SJCRH30 (cell line): ENCODE results near the gene CDYL. TPM values are rescaled to one million over a fixed set of nuclear protein-coding genes. Genes with fewer than 3 reads are reported as not detected.

Source experiments
- DNase-seq, 2 experiments: peaks; one replicate each; pipeline ENCODE4 v3.0.0-alpha.2; 2015 to 2020
- H3K27ac ChIP-seq: fragments of 250-450 bp; sonication (Bioruptor Pico); 2 replicates; pipeline ENCODE4 v1.5.1; 2020; ENCODE audit warnings: mild to moderate bottlenecking, moderate library complexity
- H3K27me3 ChIP-seq: fragments of 250-450 bp; sonication (Bioruptor Pico); 2 replicates; pipeline ENCODE4 v1.5.1; 2020; ENCODE audit warnings: mild to moderate bottlenecking, moderate library complexity
- H3K36me3 ChIP-seq: fragments of 250-450 bp; sonication (Bioruptor Pico); 2 replicates; pipeline ENCODE4 v1.5.1; 2020; ENCODE audit warnings: mild to moderate bottlenecking, moderate library complexity
- H3K4me1 ChIP-seq: fragments of 250-450 bp; sonication (Bioruptor Pico); 2 replicates; pipeline ENCODE4 v1.5.1; 2020; ENCODE audit warnings: mild to moderate bottlenecking, moderate library complexity
- H3K4me3 ChIP-seq: fragments of 250-450 bp; sonication (Bioruptor Pico); 2 replicates; pipeline ENCODE4 v1.5.1; 2020; ENCODE audit warnings: mild to moderate bottlenecking, moderate library complexity
- H3K9me3 ChIP-seq: fragments of 250-450 bp; sonication (Bioruptor Pico); replicated peaks from 2 replicates; pipeline ENCODE4 v1.5.1; 2020; ENCODE audit warnings: mild to moderate bottlenecking, moderate library complexity
- total RNA-seq: library from RNA; depleted of rRNA; stranded (reverse); fragments of >200 nt; shearing (Covaris generic); gene quantifications from 2 replicates; pipeline ENCODE4 v1.2.3, GENCODE V29; 2014; rRNA removed

The CDYL gene, protein sequence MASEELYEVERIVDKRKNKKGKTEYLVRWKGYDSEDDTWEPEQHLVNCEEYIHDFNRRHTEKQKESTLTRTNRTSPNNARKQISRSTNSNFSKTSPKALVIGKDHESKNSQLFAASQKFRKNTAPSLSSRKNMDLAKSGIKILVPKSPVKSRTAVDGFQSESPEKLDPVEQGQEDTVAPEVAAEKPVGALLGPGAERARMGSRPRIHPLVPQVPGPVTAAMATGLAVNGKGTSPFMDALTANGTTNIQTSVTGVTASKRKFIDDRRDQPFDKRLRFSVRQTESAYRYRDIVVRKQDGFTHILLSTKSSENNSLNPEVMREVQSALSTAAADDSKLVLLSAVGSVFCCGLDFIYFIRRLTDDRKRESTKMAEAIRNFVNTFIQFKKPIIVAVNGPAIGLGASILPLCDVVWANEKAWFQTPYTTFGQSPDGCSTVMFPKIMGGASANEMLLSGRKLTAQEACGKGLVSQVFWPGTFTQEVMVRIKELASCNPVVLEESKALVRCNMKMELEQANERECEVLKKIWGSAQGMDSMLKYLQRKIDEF
- total RNA-seq: 67.9 and 68.7 TPM in 2 replicates

DNA sequence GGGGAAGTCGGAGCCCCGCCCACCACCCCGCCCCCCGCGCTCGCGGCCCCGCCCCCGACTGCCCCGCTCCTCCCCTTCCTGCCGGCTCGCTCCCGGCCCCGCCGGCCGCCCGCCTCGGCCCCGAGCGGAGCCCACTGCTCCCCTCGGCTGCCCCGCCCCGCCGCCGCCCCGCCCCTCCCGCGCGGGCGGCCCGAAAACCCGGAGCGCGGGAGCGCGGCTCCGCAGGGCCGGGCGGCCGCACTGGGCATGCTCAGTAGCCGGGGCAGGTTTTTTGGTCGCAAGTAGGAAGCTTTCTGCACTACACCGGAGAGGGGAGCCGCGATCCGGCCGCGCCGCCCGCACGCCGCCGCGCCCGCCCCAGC, at the start of gene CDYL:
Gene CDYL (plus strand): TSS at position 274 of the 362 bp plus-strand sequence. CDS start 380 bp downstream, outside the sequence.
- peak; percentile 73 to 77 for DNase-seq
- H3K4me1 ChIP-seq: no peaks in the 10 kb centered on the region
- H3K9me3 ChIP-seq: peaks cover 9% of the 10 kb centered on the region
- H3K36me3 ChIP-seq: peaks cover 6% of the 10 kb centered on the region; the same call in 1 of the 2 replicates
- no peaks in the 10 kb centered on the region for H3K27me3 ChIP-seq
- peak within 1 kb of the TSS; percentile 86 for H3K27ac ChIP-seq
- peak within 1 kb of the TSS; percentile 72 for H3K4me3 ChIP-seq

DNA sequence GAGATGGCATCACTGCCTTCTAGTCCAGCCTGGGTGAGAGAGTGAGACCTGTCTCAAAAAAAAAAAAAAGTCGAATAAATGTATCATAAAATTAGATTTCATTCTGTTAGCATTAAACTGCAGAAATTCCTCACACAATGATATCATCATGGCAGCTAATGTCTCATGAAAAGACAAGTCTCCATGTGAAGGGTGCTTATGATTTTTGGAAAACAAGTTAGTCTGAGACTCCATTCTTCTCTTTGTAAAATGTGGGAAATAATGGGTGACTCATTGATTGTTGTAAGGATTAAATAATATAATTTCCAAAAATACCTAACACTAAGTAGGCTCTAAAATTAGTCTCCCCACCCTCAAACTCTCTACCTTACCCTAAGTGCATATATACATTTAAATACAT, 49.6 kb upstream of the CDYL start:
- H3K4me3 ChIP-seq: no peak overlapping the region
- H3K27me3 ChIP-seq: no peaks in the 10 kb centered on the region
- DNase-seq: no peak
- H3K36me3 ChIP-seq: no peaks in the 10 kb centered on the region
- no peaks in the 10 kb centered on the region for H3K9me3 ChIP-seq
- no peak overlapping the region for H3K27ac ChIP-seq
- peaks cover 2% of the 10 kb centered on the region; the same call in 1 of the 2 replicates for H3K4me1 ChIP-seq

DNA sequence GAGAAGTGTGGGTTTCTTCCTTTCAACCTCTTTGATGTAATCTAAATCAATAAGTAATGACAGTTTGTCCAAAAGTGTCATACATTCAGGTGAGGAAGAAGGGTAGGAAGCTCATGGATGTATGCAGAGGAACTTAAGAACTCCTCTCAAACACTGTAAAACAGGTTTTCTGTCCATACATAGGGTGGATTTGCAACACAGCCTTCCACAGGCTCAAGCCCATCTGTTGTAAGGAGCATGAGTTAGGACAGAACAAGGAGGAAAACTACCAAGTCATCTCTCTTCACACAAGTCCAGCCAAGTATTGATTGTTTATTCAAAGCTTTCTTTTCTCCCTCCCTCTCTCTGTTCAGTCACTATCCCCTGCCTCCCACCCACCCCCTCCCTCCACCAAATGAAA, 49.0 kb upstream of the CDYL start:
- H3K4me3 ChIP-seq: no peak overlapping the region
- H3K9me3 ChIP-seq: no peaks in the 10 kb centered on the region
- no peak overlapping the region for H3K27ac ChIP-seq
- DNase-seq: no peak
- H3K36me3 ChIP-seq: no peaks in the 10 kb centered on the region
- H3K4me1 ChIP-seq: peaks cover 2% of the 10 kb centered on the region; the same call in 1 of the 2 replicates
- no peaks in the 10 kb centered on the region for H3K27me3 ChIP-seq

DNA sequence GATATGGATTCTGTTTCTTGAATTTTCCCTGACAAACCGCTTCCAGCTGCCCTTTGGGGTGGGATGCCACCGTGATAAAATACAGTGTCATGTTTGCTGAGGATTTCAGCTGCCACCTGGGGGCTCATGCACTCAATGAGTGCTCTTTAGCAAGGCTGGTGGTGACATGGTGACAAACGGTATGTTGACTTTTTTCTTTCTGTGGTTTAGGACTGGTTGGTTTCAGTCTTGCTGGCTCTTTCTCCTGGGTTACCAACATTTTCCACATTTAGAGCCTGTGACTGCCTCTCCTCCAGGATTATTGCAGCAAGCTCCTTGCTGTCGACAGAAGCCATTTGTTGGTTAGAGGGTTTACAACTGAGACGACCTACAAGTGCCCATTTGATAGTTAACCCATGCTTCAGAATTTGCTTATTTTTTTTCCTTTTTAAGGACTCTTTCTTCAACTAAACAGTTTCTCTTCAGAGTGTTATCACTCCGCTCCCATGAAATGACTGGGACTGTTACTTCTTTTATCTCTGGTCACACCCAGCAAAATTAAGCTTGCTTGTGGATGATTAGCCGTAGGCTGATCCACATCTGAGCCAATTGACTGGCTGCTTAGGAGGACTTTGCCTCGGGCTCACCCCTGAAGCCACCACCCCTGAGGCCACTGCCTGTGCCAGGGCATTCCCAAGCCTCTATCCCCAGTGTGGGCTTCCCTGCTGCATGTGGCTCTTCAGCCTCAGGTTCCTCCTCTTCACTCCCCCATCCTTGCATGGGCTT, 48.4 kb upstream of the CDYL start:
- Histone ChIP-seq H3K4me1 (peaks cover 2% of the 10 kb centered on the region; the same call in 1 of the 2 replicates), H3K27ac (no peak overlapping the region)
- DNase-seq: peak; percentile 27 to 56

DNA sequence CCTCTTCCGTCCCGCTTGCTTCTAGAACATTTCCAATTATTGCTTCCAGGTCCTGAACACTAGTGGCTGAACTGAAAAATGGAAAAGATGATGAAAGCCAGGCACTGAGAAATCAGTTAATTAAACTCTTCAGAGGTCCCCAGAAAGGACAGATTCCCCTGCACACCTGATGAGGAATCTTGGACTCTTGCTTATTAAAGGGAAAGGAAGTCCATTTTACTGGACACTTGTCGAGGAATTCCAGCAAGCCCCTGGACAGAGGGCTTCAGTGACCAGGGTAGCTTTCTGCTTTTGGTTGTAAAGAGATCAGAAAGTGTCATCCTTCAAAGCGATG, 47.8 kb upstream of the CDYL start:
- no peak overlapping the region for H3K4me3 ChIP-seq
- no peaks in the 10 kb centered on the region for H3K27me3 ChIP-seq
- no peak overlapping the region for H3K27ac ChIP-seq
- H3K4me1 ChIP-seq: peaks cover 2% of the 10 kb centered on the region; the same call in 1 of the 2 replicates
- no peaks in the 10 kb centered on the region for H3K9me3 ChIP-seq
- DNase-seq: no peak
- H3K36me3 ChIP-seq: no peaks in the 10 kb centered on the region

More for the DNA sequence above, 48.4 kb upstream of the CDYL start:
- Histone ChIP-seq H3K36me3 (no peaks in the 10 kb centered on the region), H3K4me3 (no peak overlapping the region), H3K27me3 (no peaks in the 10 kb centered on the region), H3K9me3 (no peaks in the 10 kb centered on the region)

DNA sequence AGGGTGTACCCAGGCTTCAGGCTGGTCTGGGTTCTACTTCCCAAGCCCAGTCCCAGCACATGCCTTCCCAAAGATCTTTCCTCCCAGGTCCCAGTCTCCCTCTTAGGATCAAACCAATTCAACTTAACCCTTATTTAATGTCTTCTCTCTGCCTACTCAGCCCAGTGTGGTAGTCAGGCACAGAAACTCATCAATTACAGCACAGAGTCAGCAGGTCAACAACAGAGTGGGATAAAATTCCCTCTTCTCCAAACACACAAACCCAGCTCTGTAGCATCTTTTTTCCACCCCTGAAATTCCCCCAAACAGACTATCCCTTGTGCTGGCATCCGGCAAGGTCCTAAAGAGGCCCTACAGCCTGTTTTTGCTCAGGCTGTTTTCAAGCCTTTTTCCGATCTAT, 47.3 kb upstream of the CDYL start:
- H3K9me3 ChIP-seq: no peaks in the 10 kb centered on the region
- no peak overlapping the region for H3K27ac ChIP-seq
- no peak for DNase-seq
- H3K4me1 ChIP-seq: peaks cover 2% of the 10 kb centered on the region; the same call in 1 of the 2 replicates
- no peak overlapping the region for H3K4me3 ChIP-seq
- no peaks in the 10 kb centered on the region for H3K36me3 ChIP-seq
- no peaks in the 10 kb centered on the region for H3K27me3 ChIP-seq

DNA sequence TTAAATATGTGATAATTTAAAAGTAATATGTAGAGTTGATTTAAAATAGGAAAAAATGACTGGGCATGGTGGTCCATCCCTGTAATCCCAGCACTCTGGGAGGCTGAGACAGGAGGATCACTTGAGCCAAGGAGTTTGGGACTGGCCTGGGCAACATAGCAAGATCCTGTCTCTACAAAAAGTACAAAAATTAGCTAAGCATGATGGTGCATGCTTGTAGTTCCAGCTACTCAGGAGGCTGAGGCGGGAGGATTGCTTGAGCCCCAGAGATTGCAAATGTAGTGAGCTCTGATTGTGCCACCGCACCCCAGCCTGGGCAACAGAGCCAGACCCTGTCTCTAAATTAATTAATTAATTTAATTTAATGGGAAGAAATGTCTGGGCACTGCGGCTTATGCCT, 44.2 kb upstream of the CDYL start:
- Histone ChIP-seq H3K27me3 (no peaks in the 10 kb centered on the region), H3K27ac (no peak overlapping the region), H3K36me3 (no peaks in the 10 kb centered on the region), H3K4me3 (no peak overlapping the region), H3K4me1 (peaks cover 2% of the 10 kb centered on the region; the same call in 1 of the 2 replicates), H3K9me3 (no peaks in the 10 kb centered on the region)
- DNase-seq: no peak

DNA sequence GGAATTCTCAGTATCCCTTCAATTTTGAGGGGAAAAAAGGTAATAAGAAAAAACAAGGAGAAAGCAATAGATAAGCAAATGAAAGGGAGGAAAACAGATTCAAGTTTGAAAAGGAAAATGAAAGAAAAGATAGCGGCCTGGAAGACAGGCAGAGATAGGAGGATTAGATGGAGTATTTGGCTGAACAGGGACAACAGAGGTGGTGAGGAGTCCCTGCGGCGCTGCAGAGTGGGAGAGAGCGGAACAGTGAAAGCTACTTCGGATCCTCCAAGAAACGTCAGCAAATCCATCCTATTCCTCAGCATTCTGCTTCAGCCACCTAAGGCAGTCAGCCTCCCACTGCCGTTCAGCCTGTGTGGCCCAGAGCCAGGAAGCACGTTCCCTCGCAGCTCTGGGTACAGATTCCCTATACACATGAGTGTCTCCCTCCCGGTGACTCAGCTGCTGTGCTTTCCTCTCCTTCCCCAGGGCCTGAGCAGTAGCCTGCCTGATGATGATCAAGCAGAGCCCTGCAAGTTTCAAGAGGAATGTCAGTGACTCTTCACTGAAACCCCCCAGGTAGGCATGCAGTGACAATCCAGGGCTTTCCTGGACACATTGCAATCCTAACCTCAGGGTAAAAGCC, 43.4 kb upstream of the CDYL start:
- Histone ChIP-seq H3K27me3 (no peaks in the 10 kb centered on the region), H3K4me3 (peak overlapping the region; percentile 40), H3K9me3 (no peaks in the 10 kb centered on the region), H3K4me1 (peaks cover 2% of the 10 kb centered on the region; the same call in 1 of the 2 replicates), H3K27ac (no peak overlapping the region), H3K36me3 (no peaks in the 10 kb centered on the region)
- DNase-seq: peak; percentile 71 to 79

DNA sequence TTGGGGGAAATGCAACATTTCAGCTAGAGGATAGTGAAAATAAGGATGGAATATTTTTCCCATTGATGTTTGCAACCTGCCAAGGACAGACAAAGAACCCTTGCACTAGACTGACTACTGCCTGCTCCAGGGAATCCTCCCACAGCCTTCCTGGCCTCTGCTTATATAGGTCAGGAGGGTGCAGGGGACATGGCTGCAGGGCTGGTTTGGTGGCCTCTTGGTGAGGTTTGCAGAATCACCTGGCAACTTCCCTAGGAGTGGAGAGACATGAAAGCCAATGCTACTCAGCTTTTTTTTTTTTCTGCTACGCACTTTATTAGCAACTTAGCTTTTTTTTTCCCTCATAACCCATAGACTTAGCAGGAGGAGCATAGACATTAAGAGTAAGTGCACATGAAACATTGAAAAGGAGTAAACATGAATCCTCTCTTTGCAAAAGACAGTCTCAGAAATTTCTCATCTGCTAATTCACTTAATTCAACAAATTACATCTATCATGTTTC, 39.8 kb upstream of the CDYL start:
- Histone ChIP-seq H3K36me3 (no peaks in the 10 kb centered on the region), H3K27ac (no peak overlapping the region), H3K4me3 (no peak overlapping the region), H3K27me3 (no peaks in the 10 kb centered on the region), H3K4me1 (no peaks in the 10 kb centered on the region), H3K9me3 (no peaks in the 10 kb centered on the region)
- no peak for DNase-seq

DNA sequence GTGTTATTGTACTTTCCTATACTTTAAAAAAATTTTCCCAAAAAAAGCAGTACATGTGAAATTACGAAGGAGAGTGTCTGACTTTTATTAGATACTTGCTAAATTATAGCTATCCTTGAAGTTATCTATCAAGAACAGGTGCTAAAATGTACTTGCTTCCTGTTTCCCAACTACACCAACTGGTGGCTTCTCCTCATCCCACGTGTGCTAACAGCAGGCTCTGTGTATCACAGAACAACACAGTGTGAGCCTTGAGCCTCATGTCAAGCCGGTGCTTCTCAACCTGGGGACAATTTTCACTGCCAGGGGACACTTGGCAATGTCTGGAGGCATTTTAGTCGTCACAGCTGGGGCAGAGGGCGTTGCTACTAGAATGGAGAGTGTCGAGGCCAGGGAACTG, 36.2 kb upstream of the CDYL start:
- H3K4me1 ChIP-seq: no peaks in the 10 kb centered on the region
- DNase-seq: no peak

DNA sequence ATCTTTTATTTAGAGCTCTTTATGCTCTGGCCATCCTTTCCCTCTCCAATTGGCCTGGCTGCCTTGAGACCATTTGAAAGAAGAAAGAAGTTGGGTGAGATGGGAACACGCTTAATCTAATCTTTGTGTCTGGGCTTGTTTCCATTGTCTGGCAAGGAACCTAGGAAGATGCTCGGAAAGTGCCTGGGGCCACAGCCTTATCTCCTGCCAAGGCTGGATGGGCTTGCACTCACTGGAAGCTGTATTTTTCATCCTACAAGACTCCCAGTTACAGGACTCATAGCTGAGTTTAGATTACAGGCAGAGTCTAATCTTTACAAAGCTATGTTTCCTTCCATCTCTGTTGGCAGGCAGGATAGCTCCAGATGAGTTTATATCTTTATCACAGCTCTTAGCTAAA, 33.1 kb upstream of the CDYL start:
- no peak for DNase-seq
- no peak overlapping the region for H3K4me3 ChIP-seq
- H3K27ac ChIP-seq: no peak overlapping the region
- H3K36me3 ChIP-seq: no peaks in the 10 kb centered on the region
- no peaks in the 10 kb centered on the region for H3K4me1 ChIP-seq
- H3K27me3 ChIP-seq: no peaks in the 10 kb centered on the region
- H3K9me3 ChIP-seq: no peaks in the 10 kb centered on the region

More for the DNA sequence above, 36.2 kb upstream of the CDYL start:
- Histone ChIP-seq H3K27me3 (no peaks in the 10 kb centered on the region), H3K36me3 (no peaks in the 10 kb centered on the region), H3K27ac (no peak overlapping the region), H3K9me3 (no peaks in the 10 kb centered on the region), H3K4me3 (no peak overlapping the region)

DNA sequence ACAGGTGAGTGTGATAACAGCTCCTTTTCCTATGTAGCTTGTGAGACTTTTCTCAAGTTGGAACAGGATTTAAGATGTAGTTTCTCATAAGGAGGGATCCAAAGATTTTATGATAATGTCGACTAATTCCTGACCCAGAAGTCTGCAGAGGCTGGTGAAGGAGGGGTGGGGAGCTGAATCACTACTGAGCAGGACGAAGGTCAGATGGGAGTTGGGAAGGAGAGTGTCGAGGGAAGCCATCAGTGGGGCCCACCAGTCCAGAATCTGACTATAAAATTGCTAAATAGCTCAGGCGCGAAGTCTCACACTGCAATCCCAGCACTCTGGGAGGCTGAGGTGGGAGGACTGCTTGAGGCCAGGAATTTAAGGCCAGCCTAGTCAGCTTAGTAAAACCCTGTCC, 32.3 kb upstream of the CDYL start:
- Histone ChIP-seq H3K27me3 (no peaks in the 10 kb centered on the region), H3K4me1 (no peaks in the 10 kb centered on the region), H3K9me3 (no peaks in the 10 kb centered on the region), H3K27ac (no peak overlapping the region), H3K4me3 (no peak overlapping the region), H3K36me3 (no peaks in the 10 kb centered on the region)
- DNase-seq: no peak

DNA sequence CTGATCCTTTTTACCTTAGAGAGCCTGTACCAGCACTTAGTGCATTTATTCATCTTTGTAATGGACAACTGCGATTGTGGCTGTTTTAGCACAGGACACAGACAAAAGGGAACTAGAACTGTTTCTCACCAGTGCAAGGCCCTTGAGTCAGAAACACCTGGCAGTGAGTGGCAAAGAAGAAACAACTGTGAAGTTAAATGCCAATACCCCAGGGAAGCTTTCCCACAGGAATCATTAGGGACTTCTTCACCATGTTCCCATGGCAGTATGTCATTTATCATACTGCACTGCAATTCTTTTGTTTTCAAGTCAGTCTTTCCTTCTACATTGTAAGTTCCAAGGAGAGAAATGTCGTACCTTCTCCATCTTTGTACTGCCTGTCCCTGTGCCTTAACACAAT, 28.6 kb upstream of the CDYL start:
- no peaks in the 10 kb centered on the region for H3K4me1 ChIP-seq
- H3K9me3 ChIP-seq: no peaks in the 10 kb centered on the region
- H3K36me3 ChIP-seq: no peaks in the 10 kb centered on the region
- no peak overlapping the region for H3K27ac ChIP-seq
- H3K27me3 ChIP-seq: no peaks in the 10 kb centered on the region
- DNase-seq: no peak
- no peak overlapping the region for H3K4me3 ChIP-seq

DNA sequence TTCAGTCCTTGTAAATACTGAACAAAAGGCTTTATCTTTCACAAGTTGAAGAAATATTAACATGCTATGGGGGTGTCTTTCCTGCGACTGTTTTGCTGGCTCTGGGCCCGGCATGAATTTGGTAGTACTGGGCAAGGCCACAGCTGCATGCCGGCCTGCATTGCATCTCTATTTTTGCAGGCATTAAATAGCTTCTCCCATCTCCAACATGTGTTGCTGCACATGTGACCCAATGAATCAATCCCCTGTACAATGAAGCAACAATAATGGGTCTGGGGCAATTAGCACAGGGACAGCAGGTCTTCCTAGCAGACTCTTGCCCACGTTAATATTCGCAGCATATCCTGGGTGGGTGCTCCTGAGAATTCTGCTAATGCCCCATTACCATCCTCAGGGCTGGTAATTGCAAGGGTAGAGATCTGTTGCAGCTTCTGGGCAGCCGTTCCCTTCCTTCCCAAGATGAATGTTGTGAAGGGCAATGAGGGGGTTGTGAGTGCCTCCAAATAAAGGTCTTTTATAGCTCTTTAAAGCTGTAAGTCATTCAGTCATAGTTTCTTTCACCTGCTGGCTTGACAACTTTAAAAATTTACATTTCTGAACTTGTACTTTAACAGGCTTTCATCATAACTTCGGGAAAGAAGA, 24.3 kb upstream of the CDYL start:
- no peak for DNase-seq
- H3K9me3 ChIP-seq: no peaks in the 10 kb centered on the region

More for the DNA sequence above, 24.3 kb upstream of the CDYL start:
- Histone ChIP-seq H3K4me1 (no peaks in the 10 kb centered on the region), H3K36me3 (no peaks in the 10 kb centered on the region), H3K4me3 (no peak overlapping the region), H3K27me3 (no peaks in the 10 kb centered on the region), H3K27ac (no peak overlapping the region)
